HG02759 (cell line): ENCODE data around the gene EML2.

Experiments
- ATAC-seq: cut with Tn5 transposase; IDR thresholded peaks from one replicate; pipeline ENCODE4 v1.9.1; 2021; ENCODE audit warnings: mild to moderate bottlenecking, moderate library complexity; ENCODE audit not compliant: unreplicated experiment

The EML2 gene

GRCh38 chr19:45591004-45591637, 48.1 kb downstream of the EML2 start:
- ATAC-seq, result no peak

DNA sequence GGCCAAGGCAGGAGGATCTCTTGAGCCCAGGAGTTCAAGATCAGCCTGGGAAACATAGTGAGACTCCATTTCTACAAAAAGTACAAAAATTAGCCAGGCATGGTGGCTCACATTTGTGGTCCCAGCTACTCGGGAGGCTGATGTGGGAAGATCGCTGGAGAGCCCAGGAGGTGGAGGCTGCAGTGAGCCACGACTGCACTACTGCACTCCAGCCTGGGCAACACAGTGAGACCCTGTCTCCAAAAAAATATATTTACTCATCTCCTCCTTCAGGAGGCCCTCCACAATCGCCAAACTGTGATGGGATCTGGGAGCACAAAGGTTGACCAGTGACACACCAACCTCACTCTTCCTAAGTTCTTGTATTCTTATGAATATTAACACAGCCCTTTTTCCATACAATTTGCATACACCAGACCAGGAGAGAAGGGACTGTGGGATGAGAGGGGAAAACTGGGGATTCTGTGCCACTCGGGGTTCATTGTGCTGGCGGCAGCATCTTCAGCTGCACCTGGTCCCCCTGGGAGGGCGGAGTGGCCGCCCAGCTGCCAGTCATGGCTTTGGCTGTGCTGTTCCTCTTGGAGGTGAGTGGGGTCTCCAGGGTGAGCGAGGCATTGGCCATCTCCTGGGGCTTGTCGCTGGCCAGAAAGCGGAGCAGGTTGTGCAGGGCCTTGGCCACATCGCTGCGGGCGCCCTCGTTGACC, 48.7 kb downstream of the EML2 start:
- ATAC-seq, result no peak

GRCh38 chr19:45589768-45590167, 49.4 kb downstream of the EML2 start:
- ATAC-seq, result no peak

DNA sequence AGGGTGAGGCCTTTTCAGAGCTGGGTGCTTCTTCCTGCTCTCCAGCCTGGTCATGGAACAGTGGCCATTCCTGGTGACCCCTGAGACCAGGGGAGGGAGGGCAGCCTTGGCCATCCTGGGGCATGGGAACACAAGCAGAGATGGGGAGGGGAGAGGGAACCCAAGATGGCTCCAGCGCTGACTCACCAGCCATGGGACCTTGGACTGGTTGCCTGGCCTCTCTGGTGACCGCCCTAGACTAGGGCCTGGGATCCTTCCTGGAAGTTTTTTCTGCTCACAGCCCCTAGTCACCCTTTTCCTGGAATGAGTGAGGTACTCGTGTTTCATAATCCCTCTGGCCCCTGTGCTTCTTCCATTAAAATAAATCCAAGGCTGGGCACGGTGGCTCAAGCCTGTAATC, 51.3 kb downstream of the EML2 start:
- no peak for ATAC-seq

- no peak for ATAC-seq
Measured at GRCh38 chr19:45585158-45585577, 54.0 kb downstream of the EML2 start.

GRCh38 chr19:45584332-45585157, 54.7 kb downstream of the EML2 start, which contains the start of gene OPA3:
OPA3 (minus strand) TSS chr19:45584802; CDS start chr19:45584764, 38 bp downstream.
- ATAC-seq, result peak; percentile 85

DNA sequence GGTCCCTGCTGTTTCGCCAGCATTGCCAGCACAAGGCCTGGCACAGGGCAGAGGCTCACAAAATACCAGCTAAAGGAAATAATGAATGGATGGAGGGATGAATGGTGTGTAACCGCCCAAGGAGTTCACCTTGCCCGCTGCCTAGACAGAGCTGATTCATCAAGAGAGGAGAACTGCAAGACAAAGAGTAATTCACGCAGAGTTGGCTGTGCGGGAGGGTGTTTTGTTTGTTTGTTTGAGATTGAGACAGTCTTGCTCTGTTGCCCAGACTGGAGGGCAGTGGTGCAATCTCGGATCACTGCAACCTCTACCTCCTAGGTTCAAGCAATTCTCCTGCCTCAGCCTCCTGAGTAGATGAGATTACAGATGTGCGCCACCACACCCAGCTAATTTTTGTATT, 57.6 kb downstream of the EML2 start:
- ATAC-seq, result no peak

- ATAC-seq, result no peak
Measured at GRCh38 chr19:45578861-45579260, 60.3 kb downstream of the EML2 start.

DNA sequence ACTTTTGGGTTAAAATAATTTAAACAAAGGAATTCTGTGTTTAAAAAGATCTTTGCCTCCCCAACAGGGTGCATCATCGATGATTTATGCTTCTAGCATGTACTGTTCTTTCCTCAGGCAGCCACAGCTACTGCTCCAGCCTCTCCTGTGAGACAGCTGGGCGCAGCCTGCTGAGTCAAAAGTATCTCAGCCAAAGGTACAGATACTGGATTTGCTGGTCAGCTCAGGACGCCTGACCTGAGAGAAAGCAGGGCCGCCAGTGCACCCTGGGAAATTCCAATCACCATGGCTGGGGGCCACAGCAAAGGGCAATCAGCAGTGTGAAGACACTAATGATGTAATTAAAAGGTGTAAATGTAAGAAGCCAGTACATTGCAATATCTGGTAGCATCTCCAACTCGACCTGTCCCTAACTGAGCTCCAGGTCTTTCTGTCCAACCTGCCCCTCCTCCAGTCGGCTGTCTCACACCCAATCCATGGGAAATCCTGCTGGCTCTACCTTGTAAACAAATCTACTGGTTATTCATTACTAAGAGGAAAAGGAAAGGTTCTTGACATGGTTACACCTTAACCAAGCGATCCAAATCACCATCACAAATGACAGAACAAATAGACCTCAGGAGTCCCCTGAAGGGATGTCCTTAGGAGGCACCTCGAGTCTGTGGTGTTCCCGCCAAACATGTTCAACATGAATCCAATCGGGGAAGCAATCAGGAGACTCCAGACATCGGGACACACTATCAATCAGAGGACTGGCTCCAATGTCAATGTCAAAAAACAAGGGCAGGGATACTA, 61.9 kb downstream of the EML2 start:
- no peak for ATAC-seq

DNA sequence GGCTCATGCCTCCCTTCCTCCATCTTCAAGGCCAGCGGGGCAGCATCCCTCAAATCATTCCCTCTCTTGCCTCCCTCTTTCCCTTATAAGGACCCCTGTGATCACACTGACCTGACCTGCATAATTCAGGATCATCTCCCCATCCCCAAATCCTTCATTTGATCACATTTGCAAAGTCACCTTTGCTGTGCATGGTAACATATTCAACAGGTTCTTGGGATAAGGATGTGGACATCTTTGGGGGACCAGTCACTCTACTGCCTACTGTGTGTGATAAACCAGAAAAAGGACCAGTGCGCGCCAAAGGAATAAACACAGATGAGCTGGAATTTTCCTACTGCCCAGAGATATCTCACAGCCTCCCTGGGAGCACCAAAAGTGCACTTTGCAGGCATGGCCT, 62.5 kb downstream of the EML2 start:
- ATAC-seq, result no peak

GRCh38 chr19:45575216-45575615, 64.0 kb downstream of the EML2 start:
- no peak for ATAC-seq

GRCh38 chr19:45574526-45574925, 64.7 kb downstream of the EML2 start:
- no peak for ATAC-seq

DNA sequence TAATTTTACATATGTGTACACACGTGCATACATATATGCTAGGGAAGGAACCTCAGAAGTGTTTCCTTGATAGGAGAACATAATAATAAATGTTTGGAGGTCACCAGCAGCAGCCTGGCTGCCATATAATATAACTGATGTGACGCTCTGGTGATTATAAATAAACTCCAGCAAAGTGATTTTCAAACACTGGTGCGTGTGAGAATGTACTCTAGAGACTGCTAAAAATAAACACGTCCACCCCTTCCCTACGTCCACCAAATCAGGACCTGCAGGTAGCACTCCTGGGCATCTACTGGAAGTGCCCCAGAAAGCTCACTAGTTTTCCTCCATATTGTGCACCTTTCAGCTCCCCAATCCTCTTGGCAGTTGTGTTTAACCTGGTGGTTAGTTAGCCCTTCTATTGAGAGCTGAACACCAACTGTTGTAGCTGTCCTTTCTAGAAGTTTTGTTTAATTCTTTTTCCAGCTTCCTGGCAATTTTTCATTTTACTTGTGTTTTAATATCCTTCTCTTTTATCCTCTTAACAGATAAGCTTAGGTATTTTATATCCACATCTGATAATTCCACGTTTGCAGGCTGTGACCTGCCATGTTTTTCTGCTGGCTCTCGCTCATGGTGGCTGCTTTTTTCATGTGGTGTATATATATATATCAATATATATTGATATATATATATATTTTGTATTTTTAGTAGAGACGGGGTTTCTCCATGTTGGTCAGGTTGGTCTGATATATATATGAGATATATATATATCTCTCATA, 67.6 kb downstream of the EML2 start:
- no peak for ATAC-seq

DNA sequence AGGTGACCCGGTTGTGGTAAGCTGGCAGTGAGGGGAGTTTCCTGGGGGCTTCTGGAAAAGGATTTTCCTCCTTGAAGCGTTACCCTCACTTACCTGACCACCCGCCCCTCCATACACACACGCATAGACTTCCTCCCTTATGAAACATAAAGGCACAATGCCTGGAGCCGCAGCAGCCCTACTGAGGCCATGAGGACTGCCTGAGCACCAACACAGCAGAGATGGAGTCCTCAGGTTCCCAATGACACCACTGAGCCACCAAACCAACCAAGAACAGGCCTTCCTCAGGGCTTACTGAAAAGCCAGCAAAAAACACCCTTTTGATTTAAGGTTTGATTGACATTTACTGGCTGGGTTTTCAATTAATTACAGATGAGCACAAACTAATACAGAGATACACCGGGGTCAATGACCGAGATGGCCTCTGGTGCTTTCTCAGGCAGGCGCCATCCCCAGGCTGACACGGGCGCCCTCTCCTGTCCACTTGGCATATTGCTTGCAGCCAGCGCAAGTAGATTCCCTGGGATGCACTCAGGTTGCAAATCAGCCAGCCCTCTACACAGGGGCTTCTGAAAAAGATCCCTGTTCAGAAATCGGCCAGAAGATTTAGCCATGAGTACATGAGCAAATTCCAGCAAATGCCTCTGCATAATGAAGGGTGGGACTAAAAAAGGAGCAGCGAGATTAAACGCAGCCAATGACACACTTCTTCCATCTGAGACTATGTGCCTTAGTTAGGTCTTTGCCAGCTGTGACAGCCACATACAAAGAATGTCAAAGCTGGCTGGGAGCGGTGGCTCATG, 69.4 kb downstream of the EML2 start:
- ATAC-seq, result no peak

- no peak for ATAC-seq
Measured at GRCh38 chr19:45568732-45569131, 70.5 kb downstream of the EML2 start.

- no peak for ATAC-seq
Measured at GRCh38 chr19:45567609-45568008, 71.6 kb downstream of the EML2 start.

DNA sequence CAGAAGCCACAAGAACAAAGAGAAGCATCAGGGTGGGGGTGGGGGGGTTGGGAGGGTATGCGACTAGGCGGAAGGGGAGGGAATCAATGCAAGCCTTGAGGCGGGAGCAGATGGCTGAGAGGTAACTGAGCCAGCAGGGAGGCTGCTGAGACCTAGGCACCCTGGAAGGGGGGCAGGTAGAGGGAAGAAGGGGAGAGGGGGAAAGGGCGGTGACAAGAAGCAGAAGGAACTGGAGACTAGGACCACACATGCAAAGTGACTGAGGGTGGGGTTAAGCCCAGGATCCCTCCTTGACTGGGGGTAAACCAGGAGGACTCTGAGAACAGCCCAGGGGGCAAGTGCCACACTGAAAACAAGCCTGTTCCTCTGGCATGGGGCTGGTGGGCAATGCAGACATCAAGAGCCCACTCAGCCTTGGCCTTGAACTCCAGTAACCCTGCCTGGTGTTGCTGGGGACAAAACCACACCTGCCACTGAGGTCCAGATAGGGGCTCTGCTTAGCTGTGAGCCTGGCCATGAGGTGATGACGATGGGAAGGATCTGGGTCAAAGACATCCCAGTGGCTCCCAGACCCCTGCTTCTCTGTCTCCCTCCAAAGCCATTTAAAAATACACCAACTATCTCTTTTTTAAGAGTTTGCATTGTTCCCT, 74.9 kb downstream of the EML2 start:
- ATAC-seq, result no peak

- no peak for ATAC-seq
Measured at GRCh38 chr19:45560686-45561085, 78.5 kb downstream of the EML2 start.

GRCh38 chr19:45560038-45560437, 79.2 kb downstream of the EML2 start:
- ATAC-seq, result no peak
